CD1c-positive myeloid dendritic cell (primary cell): ENCODE data around the gene N4BP3.

Experiments
- DNase-seq: peaks from one replicate; pipeline ENCODE4 v3.0.0-alpha.2; 2016; ENCODE audit errors: extremely low spot score

The N4BP3 gene

DNA sequence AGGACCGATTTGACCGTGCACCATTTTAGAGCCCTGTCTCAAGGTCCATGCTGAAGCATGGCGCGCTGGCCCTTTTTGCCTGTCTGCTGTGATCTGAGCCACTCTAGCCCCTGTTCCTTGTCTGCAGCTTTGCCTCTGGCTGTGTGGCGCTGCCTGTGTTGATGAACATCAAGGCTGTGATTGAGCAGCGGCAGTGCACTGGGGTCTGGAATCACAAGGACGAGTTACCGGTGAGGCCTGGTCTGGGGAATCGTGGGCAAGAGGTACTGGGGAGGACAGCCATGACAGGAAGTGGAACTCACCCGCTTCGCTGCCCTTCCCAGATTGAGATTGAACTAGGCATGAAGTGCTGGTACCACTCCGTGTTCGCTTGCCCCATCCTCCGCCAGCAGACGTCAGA is 34.1 kb downstream of the N4BP3 start:
- DNase-seq: no peak

- no peak for DNase-seq
Observed at GRCh38 chr5:178149199-178149932, 36.0 kb downstream of the N4BP3 start.

GRCh38 chr5:178150977-178151734 is 37.8 kb downstream of the N4BP3 start:
- DNase-seq: no peak

DNA sequence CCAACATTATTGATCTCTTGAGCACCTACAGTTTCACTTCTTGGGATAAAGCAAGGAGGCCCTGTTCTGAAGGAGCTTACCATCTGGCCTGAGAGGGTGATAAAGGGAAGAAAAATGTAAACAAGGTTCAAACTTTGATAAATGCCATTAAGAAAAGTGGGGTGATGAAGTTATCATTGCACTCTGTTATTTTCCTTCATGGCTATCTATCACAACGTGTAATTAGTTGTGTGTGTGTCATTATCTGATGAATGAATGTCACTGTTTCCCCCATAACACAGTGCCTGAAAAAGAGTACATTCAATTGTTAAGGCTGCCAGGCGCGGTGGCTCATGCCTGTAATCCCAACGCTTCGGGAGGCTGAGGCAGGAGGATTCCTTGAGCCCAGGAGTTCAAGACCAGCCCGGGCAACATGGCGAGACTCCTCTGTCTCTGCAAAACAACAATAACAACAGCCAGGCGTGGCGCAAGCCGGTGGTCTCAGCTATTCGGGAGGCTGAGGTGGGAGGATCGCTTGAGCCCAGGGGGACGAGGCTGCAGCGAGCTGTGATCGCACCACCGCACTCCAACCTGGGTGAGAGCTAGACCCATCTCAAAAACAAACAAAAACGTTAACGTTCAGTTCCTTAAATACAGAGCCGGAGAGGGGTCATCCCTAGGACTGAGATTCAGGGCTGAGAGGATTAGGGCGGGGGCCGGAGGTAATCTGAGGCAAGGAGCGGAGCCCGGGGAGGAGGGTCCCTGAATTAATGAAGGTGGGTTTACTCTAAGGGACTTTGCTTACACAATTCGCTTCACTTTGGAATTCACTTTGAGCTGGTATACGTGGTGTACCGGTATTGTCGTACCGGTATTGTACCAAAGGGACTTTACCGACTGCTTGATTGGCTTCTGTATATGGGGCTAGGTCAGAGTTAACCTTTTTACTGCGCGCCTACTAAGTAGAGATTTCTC is 39.4 kb downstream of the N4BP3 start:
- DNase-seq: no peak

DNA sequence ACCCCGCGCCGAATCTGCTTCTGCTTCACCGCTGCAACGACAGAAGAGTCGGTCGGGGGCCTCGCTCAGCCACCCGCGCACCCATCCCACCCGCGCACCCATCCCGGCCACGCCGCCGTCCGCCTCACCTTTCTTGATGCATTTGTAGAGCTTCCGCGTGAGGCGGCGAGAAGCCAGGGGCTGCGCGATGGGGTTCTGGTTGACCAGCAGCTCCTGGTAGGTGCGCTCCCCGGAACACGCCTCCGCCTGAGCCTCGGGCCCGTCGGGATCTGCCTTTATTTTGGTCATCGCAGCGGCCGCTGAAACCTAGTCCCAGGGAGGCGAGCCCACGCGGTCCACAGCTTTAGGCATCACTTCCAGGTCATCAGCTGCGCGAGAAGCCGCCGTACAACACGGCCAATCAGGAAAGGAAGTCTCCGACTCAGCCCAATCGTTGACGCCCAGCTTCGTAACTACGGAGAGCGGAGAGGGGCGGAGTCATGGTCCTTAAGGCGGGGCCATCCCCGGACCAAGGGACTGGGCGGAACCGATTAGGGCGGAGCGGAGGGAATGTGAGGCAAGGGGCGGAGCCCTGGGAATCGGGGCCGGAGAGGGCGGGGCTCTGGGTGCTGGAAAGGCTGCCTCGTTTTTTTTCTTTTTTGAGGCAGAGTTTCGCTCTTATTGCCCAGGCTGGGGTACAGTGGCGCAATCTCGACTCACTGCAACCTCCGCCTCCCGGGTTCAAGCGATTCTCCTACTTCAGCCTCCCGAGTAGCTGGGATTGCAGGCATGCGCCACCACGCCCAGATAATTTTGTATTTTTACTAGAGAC is 40.4 kb downstream of the N4BP3 start, which contains the start of gene NHP2:
Gene NHP2 (minus strand): TSS at position 356 of the 811 bp plus-strand sequence. CDS start 68 bp downstream, at position 288.
- DNase-seq: peak; percentile 99

DNA sequence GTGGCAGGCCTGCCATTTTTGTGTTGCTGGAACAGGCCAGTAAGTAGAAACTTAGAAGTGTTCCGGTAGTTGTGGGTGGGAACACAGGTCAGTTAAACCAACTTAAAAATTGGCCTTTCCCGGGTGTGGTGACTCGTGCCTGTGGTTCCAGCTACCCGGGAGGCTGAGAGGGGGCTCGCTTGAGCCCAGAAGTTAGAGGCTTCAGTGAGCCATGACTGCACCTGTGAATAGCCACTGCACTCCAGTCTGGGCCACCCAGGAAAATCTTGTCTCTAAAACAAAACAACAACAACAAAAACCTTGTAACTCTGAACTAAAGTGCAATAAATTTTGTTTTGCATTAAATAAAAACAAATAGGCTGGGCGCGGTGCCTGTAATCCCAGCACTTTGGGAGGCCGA is 41.7 kb downstream of the N4BP3 start:
- no peak for DNase-seq

GRCh38 chr5:178160176-178160575 is 46.8 kb downstream of the N4BP3 start:
- DNase-seq: no peak

DNA sequence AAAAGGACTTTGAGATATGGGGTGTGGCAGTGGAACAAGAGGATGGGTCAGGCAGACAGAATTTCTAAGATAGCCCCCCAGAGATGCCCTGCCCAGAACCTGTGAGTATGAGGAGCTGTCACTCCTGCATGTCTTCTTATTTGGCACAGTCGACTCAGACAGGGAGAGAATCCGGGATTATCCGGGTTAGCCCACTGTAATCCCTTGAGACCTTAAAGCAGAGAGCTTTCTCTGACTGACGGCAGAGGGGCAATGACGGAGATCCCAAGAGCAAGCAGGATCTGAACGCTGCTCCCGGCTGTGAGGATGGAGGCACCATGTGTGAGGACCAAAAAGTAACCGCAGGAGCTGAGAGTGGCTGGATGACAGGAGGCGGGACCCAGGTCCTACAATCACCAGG is 49.1 kb downstream of the N4BP3 start:
- no peak for DNase-seq

- peak; percentile 93 for DNase-seq
Observed at GRCh38 chr5:178163772-178164735, 50.7 kb downstream of the N4BP3 start.

GRCh38 chr5:178165581-178165980 is 52.2 kb downstream of the N4BP3 start:
- no peak for DNase-seq

DNA sequence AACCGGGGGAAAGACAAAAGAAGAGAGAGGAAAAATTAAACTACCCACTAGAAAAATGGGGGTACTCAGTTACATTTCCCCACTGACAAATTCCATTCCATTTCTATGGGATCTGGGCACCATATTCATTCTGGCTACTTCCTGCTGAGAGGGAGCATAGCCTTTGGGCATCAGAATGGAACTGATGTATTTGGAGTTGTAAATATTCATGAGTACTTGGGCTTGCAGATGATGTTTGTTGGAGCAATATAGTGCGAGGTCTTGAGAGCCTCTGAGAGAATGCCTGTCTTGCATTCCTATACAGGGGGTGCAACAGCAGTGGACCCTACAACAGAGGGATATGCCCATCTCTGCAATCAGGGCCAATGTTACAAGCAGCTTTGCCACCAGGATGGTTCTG is 57.1 kb downstream of the N4BP3 start:
- no peak for DNase-seq

DNA sequence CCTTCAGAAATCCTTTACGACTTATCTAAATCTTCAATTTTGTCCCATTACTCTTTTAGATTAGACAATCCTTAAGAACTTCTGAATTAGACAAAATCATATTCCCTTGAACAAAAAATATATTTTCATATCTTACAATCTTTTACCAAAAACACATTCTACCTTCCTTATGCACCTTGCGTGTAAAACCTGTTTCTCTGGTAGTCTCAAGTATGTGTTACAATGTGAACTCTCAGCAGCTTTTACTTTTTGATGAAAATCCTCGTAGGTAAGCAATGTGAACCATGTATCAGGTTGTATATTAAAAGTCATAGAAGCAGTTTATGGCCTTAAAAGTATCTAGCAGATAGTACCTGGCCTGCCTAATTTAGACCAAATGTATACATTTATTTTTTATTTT is 61.1 kb downstream of the N4BP3 start:
- DNase-seq: no peak
